NT2/D1 (cell line): ENCODE data around the gene KDM4C.
A peak's percentile ranks its signal among the peaks of the same experiment; 100 is the strongest.
"Not testable (repeated sequence)": the region's sequence is repeated elsewhere in the genome, so short reads cannot be mapped to it uniquely, and the experiment has no call there.

Experiments used
- DNase-seq: peaks from one replicate; pipeline ENCODE4 v3.0.0-alpha.2; 2011; ENCODE audit warnings: low read depth, low spot score
- H3K27me3 ChIP-seq: 2 replicates; pipeline ENCODE4 v1.6.0; 2011; ENCODE audit warnings: mild to moderate bottlenecking; ENCODE audit not compliant: insufficient read length, insufficient read depth
- H3K36me3 ChIP-seq: 2 replicates; pipeline ENCODE4 v1.6.1; 2011; ENCODE audit warnings: mild to moderate bottlenecking, low read length, mixed read lengths; ENCODE audit not compliant: insufficient read depth, insufficient read length
- H3K4me1 ChIP-seq: 2 replicates; pipeline ENCODE4 v1.5.1; 2011; ENCODE audit not compliant: insufficient read depth, insufficient read length
- H3K4me3 ChIP-seq: 2 replicates; pipeline ENCODE4 v1.5.1; 2011; ENCODE audit warnings: low read depth; ENCODE audit not compliant: insufficient read length
- H3K9ac ChIP-seq: 2 replicates; pipeline ENCODE4 v1.6.0; 2011; ENCODE audit warnings: low read depth; ENCODE audit not compliant: insufficient read length
- H3K9me3 ChIP-seq: 2 replicates; pipeline ENCODE4 v1.5.1; 2011; ENCODE audit warnings: mild to moderate bottlenecking, low read length; ENCODE audit not compliant: insufficient read depth
- SUZ12 ChIP-seq: IDR thresholded peaks from 2 replicates; pipeline ENCODE4 v1.6.1; 2011; ENCODE audit not compliant: insufficient read length, insufficient read depth; ENCODE audit errors: extremely low read depth
- YY1 ChIP-seq: IDR thresholded peaks from 2 replicates; pipeline ENCODE4 v1.6.1; 2011; ENCODE audit not compliant: insufficient read length, insufficient read depth
- ZNF274 ChIP-seq: IDR thresholded peaks from 2 replicates; pipeline ENCODE4 v1.6.1; 2011; ENCODE audit warnings: mild to moderate bottlenecking, low read depth, low read length

Gene KDM4C

DNA sequence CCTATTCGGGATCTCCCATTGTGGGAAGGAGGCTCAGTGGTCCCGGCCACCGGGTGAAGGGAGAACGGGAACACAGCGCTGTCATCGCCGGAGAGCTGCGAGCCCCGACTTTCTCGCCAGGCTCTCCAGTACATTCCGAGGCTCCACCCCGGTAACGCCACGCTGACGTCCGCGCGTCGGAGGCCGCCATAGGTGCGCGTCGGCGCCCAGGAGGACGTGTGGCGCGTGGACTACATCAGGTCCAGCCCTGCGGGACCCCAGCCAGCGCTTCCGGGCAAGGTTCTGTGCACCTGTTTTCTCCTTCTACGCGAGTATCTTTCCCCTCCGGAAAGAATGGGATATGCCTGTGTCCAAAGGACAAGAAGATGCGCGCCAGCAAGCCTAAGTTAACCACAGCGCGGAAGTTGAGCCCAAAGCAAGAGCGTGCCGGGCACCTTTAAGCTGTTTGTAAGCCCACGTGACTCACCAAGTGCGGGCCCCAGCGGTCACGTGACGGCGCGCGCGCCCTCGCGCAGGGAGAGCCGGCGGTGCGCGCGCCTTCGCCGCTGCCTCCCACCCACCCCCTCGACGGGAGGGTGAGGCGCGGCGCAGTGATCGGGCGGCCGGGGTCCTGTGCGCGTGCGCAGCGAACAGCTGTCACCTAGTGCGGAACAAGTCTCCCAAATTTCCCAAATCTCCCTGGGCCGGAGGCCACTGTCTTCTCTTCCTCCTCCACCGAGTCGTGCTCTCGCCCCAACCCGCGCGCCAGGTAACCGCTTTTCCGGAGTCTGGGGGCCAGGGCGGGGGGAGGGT, at the start of gene KDM4C:
Gene KDM4C (plus strand): TSS at position 518 of the 792 bp plus-strand sequence. CDS start 35,016 bp downstream, outside the sequence.
- Histone ChIP-seq H3K27me3 (no peaks in the 10 kb centered on the region), H3K36me3 (no peaks in the 10 kb centered on the region), H3K4me1 (peaks cover 4% of the 10 kb centered on the region), H3K4me3 (peak within 1 kb of the TSS; percentile 80), H3K9ac (peak within 1 kb of the TSS; percentile 83), H3K9me3 (no peaks in the 10 kb centered on the region)
- peak; percentile 93 for DNase-seq
- no peak for TF ChIP-seq SUZ12
- TF ChIP-seq YY1, result no peak
- TF ChIP-seq ZNF274, result no peak

DNA sequence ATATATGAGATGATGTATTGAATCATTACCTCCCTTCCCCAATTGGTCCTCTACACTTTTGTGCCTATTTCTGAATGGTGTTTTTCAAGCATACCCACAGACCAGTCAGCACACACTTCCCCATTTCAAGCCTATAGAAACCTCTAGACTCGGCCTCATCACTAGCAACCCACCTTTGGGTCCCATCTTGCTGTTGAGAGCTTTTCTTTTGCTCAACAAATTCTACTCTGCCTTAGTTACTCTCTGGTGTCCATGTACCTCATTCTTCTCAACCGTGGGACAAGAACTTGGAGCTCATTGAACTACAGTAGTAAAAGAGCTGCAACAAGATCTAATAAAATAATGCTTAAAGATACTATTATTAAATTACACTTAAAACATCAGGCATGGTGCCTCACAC, 49.0 kb upstream of the KDM4C start:
- Histone ChIP-seq H3K9me3 (peaks cover 6% of the 10 kb centered on the region), H3K4me3 (no peak overlapping the region), H3K36me3 (no peaks in the 10 kb centered on the region), H3K27me3 (no peaks in the 10 kb centered on the region), H3K9ac (no peak overlapping the region), H3K4me1 (no peaks in the 10 kb centered on the region)
- DNase-seq, result no peak
- no peak for TF ChIP-seq ZNF274
- no peak for TF ChIP-seq SUZ12
- no peak for TF ChIP-seq YY1

DNA sequence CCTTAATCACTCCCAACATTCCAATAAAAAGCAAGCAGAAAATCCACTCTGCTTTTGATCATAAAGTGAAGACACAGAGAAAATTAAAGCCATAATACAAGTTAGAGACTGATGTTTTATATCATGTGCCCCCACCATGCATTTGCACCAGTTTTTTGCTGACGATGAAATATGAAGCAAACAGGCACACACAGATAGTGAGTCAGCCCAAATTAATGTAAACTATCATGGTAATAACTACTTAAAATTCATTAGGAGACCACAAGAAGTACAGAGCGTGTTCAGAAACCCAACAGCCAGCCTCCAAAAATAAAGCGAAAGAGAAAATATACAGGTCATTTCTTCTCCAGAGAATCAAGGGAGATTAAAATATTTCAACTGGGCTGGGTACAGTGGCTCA, 46.4 kb upstream of the KDM4C start:
- TF ChIP-seq ZNF274 (no peak), YY1 (no peak), SUZ12 (no peak)
- H3K9me3 ChIP-seq, result peaks cover 6% of the 10 kb centered on the region
- no peaks in the 10 kb centered on the region for H3K4me1 ChIP-seq
- H3K9ac ChIP-seq, result no peak overlapping the region
- no peak for DNase-seq
- no peak overlapping the region for H3K4me3 ChIP-seq
- no peaks in the 10 kb centered on the region for H3K27me3 ChIP-seq
- H3K36me3 ChIP-seq, result no peaks in the 10 kb centered on the region

DNA sequence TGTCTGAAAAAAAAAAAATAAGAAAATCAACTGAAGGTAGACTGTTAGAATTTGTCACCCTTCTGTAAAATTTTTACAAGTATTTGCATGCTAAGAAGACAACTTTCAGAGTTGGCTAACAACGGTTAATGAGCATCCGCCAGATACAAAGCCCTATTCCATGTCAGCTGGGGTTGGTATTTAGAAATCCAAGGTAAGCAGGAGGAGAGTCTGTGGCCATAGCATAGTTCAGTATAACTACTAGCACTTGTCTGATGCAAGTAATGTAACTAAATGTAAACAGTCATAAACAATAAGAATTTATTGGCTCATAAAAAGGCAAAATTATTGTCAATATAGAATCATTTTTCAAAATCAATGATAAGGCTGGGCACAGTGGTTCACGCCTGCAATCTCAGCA, 45.7 kb upstream of the KDM4C start:
- no peak for TF ChIP-seq SUZ12
- TF ChIP-seq YY1, result no peak
- TF ChIP-seq ZNF274, result no peak
- Histone ChIP-seq H3K4me3 (no peak overlapping the region), H3K4me1 (no peaks in the 10 kb centered on the region), H3K9me3 (peaks cover 6% of the 10 kb centered on the region), H3K27me3 (no peaks in the 10 kb centered on the region), H3K36me3 (no peaks in the 10 kb centered on the region), H3K9ac (no peak overlapping the region)
- DNase-seq, result no peak

DNA sequence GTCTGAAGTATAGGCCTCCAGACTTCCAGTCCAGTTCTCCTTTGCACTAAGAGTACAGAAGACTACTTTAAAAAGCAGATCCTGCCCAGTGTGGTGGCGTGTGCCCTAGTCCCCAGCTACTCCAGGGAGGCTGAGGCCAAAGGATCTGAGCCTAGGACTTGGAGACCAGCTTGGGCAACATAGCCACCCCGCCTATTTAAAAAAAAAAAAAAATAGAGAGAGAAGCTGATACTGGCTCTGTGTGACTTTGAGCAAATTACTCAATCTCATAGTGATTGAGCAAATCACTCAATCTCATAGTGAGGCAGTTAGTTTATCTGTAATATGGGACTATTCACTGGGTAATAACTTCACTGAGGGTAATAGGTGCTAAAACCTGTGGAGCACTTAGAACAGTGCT, 43.6 kb upstream of the KDM4C start:
- TF ChIP-seq SUZ12 (no peak), YY1 (no peak), ZNF274 (no peak)
- no peaks in the 10 kb centered on the region for H3K27me3 ChIP-seq
- H3K9ac ChIP-seq, result no peak overlapping the region
- H3K4me3 ChIP-seq, result no peak overlapping the region
- no peaks in the 10 kb centered on the region for H3K36me3 ChIP-seq
- DNase-seq, result no peak
- no peaks in the 10 kb centered on the region for H3K4me1 ChIP-seq
- no peaks in the 10 kb centered on the region for H3K9me3 ChIP-seq

DNA sequence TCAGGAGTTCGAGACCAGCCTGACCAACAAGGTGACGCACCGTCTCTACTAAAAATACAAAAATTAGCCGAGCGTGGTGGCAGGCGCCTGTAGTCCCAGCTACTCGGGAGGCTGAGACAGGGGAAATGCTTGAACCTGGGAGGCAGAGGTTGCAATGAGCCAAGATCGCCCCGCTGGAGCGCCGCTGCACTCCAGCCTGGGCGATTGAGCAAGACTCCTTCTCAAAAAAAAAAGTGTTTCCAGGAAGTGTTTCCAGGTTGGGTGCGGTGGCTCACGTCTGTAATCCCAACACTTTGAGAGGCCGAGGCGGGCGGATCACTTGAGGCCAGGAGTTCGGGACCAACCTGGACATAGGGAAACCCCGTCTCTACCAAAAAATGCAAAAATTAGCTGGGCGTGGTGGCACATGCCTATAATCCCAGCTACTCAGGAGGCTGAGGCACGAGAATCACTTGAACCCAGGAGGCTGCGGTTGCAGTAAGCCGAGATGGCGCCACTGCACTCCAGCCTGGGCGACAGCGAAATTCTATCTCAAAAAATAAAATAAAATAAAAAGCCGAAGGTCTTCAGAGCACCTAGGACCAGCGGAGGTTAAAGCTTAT, 42.5 kb upstream of the KDM4C start:
- not testable (repeated sequence) for H3K9me3 ChIP-seq, H3K27me3 ChIP-seq, H3K4me1 ChIP-seq, H3K9ac ChIP-seq, H3K36me3 ChIP-seq, DNase-seq, H3K4me3 ChIP-seq

DNA sequence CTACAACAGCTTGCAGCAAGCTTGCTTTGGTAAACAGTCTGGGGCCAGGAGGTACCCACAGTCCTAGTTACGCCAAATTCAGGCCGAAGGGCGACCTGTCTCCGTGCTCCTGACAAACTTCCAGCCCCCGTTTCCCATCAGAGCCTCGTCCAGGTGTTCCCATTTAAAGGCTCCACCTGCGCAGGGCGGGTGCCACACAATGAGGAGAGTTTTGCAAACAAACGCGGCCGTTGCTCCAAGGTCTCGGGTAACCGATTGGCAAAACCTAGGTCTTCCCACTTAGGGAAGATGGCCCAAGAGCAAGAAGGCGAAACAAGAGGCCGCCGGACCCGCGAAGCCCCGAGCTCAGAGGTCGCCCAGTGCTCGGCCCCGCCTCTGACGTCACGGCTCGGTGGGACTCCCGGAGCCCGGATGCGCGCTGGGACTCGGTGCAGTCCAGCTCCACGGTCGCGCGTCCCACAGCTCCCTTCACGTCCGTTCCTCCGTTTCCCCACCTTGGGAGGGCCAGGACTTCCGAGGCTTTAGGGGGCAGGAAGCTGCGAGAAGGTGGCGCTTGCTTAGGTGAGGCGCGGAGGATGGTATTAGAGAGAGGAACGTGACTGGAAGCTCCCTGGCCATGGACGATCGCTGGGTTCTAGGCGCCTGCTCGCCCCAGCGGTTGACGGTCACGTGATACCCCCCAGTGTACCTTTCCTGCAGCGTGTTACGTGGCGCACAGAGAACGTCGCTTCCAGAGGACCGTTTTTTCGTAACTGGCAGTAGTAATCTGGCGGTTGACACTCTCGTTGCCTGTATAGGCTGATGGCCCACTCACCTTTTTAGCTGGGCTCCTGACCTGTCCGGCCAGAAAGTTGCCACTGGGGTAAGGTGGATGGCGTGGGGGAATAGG, 41.8 kb upstream of the KDM4C start:
- no peaks in the 10 kb centered on the region for H3K9me3 ChIP-seq
- TF ChIP-seq ZNF274 (no peak), SUZ12 (no peak), YY1 (no peak)
- H3K4me1 ChIP-seq, result no peaks in the 10 kb centered on the region
- H3K9ac ChIP-seq, result no peak overlapping the region
- H3K36me3 ChIP-seq, result no peaks in the 10 kb centered on the region
- DNase-seq, result no peak
- no peak overlapping the region for H3K4me3 ChIP-seq
- no peaks in the 10 kb centered on the region for H3K27me3 ChIP-seq
